NB4 (cell line): ENCODE measurements around the gene ASB18.

Source experiments
- CTCF ChIP-seq: IDR thresholded peaks from one replicate; pipeline ENCODE4 v1.5.1; 2012; ENCODE audit warnings: low read depth, low read length
- MYC ChIP-seq: IDR thresholded peaks from 2 replicates; pipeline ENCODE4 v1.6.1; 2011; ENCODE audit warnings: low read depth, low read length
- POLR2A ChIP-seq: IDR thresholded peaks from 2 replicates; pipeline ENCODE4 v1.6.1; 2011; ENCODE audit warnings: mild to moderate bottlenecking; ENCODE audit not compliant: insufficient read length; ENCODE audit errors: extremely low read depth
- TF ChIP-seq, protein P1 (sequence below): IDR thresholded peaks from 2 replicates; pipeline ENCODE4 v1.6.1; 2011; ENCODE audit warnings: low read depth, low read length

DNA sequence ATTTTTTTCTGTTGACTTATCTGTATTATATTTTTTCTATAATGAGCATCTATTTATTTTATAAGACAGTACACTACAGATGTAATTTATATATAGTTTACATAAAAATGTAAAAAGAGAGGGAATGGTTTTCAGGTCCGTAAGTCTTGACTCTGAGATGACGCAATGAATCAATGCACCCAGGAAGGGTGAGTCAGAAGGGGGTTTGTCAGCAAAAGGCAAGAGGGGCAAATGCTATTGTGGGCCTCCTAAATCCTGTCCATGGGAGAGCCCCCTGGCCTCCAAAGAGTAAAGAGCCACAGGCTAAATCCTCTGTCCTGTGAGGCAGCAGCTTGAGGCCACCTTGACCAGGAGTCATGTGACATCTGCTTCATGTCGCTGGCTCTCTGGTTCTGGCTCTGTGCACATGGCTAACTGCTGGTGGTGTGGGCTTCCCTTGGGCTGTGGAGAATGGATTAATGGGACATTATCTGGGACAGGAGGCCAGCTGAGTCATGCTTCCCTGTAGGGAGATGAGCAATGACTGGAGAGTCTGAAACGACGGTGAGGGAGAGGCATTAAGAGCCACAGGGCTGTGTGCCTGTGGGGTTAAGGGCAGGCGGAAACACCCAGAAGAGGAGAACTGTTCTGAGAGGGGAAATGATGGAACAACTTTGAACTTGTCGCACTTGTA is 22.8 kb upstream of the ASB18 start:
- TF ChIP-seq POLR2A (no peak), CTCF (no peak), MYC (no peak)
- TF ChIP-seq, protein P1, sequence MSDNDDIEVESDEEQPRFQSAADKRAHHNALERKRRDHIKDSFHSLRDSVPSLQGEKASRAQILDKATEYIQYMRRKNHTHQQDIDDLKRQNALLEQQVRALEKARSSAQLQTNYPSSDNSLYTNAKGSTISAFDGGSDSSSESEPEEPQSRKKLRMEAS: no peak
